Endothelial cell (in vitro differentiated cells): ENCODE data around the gene MCOLN1. TPM values are rescaled to one million over a fixed set of nuclear protein-coding genes. Genes with fewer than 3 reads are reported as not detected.

Experiments
- DNase-seq: peaks from one replicate; pipeline ENCODE4 v3.0.0; 2021; ENCODE audit warnings: low spot score
- H3K27ac Mint-ChIP-seq: one replicate; pipeline ENCODE4 v1.8.0; 2021; ENCODE audit warnings: mixed read lengths, inconsistent platforms; ENCODE audit not compliant: unreplicated experiment
- H3K27me3 Mint-ChIP-seq: one replicate; pipeline ENCODE4 v1.8.0; 2021; ENCODE audit warnings: mild to moderate bottlenecking, moderate library complexity, mixed read lengths, inconsistent platforms; ENCODE audit not compliant: unreplicated experiment
- H3K36me3 Mint-ChIP-seq: one replicate; pipeline ENCODE4 v1.8.0; 2021; ENCODE audit warnings: mild to moderate bottlenecking, low read depth, mixed read lengths, inconsistent platforms; ENCODE audit not compliant: unreplicated experiment
- H3K4me1 Mint-ChIP-seq: one replicate; pipeline ENCODE4 v1.8.0; 2021; ENCODE audit warnings: mild to moderate bottlenecking, mixed read lengths, inconsistent platforms; ENCODE audit not compliant: unreplicated experiment
- H3K4me3 Mint-ChIP-seq: one replicate; pipeline ENCODE4 v1.8.0; 2021; ENCODE audit warnings: mild to moderate bottlenecking, mixed read lengths, inconsistent platforms; ENCODE audit not compliant: unreplicated experiment
- H3K9me3 Mint-ChIP-seq: one replicate; pipeline ENCODE4 v1.8.0; 2021; ENCODE audit warnings: mixed read lengths, inconsistent platforms; ENCODE audit not compliant: unreplicated experiment
- total RNA-seq: library from RNA; stranded (reverse); fragmentation: NEBNext Ultra II Directional; extraction: Animal tissue kit (Norgen Biotek cat#: 25700); gene quantifications from one replicate; pipeline ENCODE4 v1.2.1, GENCODE V29; 2021; ENCODE audit not compliant: unreplicated experiment
- TF ChIP-seq, protein P1 (sequence below): fragments of 200-600 bp; sonication (generic); IDR thresholded peaks from one replicate; pipeline ENCODE4 v1.5.0; 2021; ENCODE audit warnings: antibody characterized with exemption; ENCODE audit not compliant: unreplicated experiment

The MCOLN1 gene
- total RNA-seq, 1 donor from 2014 or later: 24.2 TPM

DNA sequence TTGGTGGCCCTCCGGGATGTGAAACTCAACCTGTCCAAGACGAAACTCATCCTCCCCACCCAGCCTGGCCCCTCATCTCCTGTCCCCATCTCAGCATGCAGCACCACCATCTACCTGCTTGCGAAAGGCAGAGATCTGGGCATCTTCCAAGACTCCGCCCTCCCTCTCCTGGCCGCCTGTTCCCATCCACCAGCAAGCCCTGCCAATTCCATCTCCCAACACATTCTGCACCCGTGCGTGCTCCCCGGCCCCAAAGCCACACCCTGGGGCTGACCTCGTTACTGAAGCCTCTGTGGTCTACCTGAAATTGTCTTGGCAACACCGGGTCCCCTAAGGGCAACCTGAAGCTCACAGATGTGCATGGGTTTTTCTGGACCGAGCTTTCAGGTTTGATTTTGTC is 60.0 kb downstream of the MCOLN1 start:
- no peak overlapping the region for H3K4me3 Mint-ChIP-seq
- TF ChIP-seq, protein P1, sequence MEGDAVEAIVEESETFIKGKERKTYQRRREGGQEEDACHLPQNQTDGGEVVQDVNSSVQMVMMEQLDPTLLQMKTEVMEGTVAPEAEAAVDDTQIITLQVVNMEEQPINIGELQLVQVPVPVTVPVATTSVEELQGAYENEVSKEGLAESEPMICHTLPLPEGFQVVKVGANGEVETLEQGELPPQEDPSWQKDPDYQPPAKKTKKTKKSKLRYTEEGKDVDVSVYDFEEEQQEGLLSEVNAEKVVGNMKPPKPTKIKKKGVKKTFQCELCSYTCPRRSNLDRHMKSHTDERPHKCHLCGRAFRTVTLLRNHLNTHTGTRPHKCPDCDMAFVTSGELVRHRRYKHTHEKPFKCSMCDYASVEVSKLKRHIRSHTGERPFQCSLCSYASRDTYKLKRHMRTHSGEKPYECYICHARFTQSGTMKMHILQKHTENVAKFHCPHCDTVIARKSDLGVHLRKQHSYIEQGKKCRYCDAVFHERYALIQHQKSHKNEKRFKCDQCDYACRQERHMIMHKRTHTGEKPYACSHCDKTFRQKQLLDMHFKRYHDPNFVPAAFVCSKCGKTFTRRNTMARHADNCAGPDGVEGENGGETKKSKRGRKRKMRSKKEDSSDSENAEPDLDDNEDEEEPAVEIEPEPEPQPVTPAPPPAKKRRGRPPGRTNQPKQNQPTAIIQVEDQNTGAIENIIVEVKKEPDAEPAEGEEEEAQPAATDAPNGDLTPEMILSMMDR: no peak
- peaks cover 4% of the 10 kb centered on the region for H3K27me3 Mint-ChIP-seq
- no peak overlapping the region for H3K27ac Mint-ChIP-seq
- no peaks in the 10 kb centered on the region for H3K36me3 Mint-ChIP-seq
- DNase-seq: no peak
- no peaks in the 10 kb centered on the region for H3K9me3 Mint-ChIP-seq
- H3K4me1 Mint-ChIP-seq: no peaks in the 10 kb centered on the region

Other genes starting within 250 kb of the MCOLN1 start
- 28.9 TPM for gene INSR, start 228.2 kb upstream of the MCOLN1 start, total RNA-seq
- gene ARHGEF18, start 173.7 kb upstream of the MCOLN1 start, total RNA-seq: 30.5 TPM
- gene PEX11G, start 33.6 kb upstream of the MCOLN1 start, total RNA-seq: 3.8 TPM
- gene ZNF358, start 6.5 kb upstream of the MCOLN1 start, total RNA-seq: 87.4 TPM
- 129 TPM for gene PNPLA6, start 13.1 kb downstream of the MCOLN1 start, total RNA-seq
- gene CAMSAP3, start 73.2 kb downstream of the MCOLN1 start, total RNA-seq: 9.3 TPM
- 46.1 TPM for gene XAB2, start 106.9 kb downstream of the MCOLN1 start, total RNA-seq
- 122 TPM for gene PET100, start 107.2 kb downstream of the MCOLN1 start, total RNA-seq
- not detected for gene PCP2, start 111.1 kb downstream of the MCOLN1 start, total RNA-seq
- gene STXBP2, start 114.5 kb downstream of the MCOLN1 start, total RNA-seq: 42.2 TPM
- not detected for gene RETN, start 146.4 kb downstream of the MCOLN1 start, total RNA-seq
- not detected for gene MCEMP1, start 154.5 kb downstream of the MCOLN1 start, total RNA-seq
- 82.0 TPM for gene TRAPPC5, start 158.2 kb downstream of the MCOLN1 start, total RNA-seq
- not detected for gene FCER2, start 179.5 kb downstream of the MCOLN1 start, total RNA-seq
- not detected for gene CLEC4G, start 209.5 kb downstream of the MCOLN1 start, total RNA-seq
- not detected for gene CD209, start 224.9 kb downstream of the MCOLN1 start, total RNA-seq
- gene CLEC4M, start 240.6 kb downstream of the MCOLN1 start, total RNA-seq: not detected